Stimulated activated CD4-positive, alpha-beta T cell treated with anti-CD3 and anti-CD28 coated beads, Interleukin-1b, Interleukin-23, amount 100 ng/mL, for 48 hours (primary cell): Measurements from ENCODE around the gene FTO.

Experiments
- DNase-seq: peaks from one replicate; pipeline ENCODE4 v3.0.0-alpha.2; 2020

Gene FTO

DNA sequence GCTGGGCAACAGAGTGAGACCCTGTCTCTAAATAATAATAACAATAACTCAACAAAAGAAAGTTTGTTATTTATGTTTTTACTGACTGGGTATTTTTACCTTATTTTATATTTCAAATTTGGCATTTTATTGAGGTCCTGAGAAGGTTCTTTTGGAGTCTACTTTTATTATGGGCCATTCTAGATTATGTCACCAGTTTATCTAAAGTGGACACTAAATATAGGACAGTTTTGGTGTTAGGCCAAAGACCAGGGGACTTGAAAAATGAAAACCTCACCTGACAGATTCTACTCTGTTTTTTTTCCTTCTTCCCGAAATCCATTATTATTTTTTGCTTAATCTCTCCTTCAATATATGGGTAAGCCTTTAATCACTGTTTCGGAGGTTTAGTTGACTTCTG is 8.1 kb downstream of the FTO start:
- no peak for DNase-seq

DNA sequence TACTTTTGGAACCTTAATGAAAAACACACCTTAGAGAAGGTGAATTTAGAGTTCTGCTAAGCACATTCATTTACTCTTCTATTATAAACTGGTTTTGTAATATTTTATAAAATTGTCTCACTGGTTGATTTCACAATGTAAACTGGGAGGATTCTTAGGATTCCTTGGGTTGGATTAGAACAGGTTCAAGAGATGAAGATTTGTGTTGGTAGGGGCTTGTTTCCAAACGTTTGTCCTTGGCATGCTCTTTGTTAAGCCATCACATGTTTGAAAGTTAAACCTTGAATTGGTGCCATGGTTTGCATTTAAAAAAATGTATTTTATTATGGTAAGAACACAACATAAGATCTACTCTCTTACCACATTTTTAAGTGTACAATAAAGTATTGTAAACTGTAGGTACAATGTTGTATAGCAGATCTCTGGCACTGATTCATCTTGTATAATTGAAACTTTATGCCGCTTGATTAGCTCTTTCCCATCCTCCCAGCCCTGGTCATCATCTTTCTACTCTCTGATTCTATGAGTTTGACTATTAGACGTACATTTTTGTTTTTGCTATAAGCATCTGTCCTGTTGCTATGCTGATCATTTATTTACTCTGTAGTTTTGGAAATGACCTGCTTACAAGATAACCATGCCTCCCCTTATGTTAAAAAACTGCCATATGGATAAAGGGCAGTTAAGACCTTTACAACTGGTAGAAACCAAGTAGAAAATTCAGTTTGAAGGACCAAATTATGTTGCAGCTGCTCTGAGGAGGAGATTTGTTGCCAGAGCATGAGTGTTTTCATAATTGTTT is 9.6 kb downstream of the FTO start:
- DNase-seq, result no peak

DNA sequence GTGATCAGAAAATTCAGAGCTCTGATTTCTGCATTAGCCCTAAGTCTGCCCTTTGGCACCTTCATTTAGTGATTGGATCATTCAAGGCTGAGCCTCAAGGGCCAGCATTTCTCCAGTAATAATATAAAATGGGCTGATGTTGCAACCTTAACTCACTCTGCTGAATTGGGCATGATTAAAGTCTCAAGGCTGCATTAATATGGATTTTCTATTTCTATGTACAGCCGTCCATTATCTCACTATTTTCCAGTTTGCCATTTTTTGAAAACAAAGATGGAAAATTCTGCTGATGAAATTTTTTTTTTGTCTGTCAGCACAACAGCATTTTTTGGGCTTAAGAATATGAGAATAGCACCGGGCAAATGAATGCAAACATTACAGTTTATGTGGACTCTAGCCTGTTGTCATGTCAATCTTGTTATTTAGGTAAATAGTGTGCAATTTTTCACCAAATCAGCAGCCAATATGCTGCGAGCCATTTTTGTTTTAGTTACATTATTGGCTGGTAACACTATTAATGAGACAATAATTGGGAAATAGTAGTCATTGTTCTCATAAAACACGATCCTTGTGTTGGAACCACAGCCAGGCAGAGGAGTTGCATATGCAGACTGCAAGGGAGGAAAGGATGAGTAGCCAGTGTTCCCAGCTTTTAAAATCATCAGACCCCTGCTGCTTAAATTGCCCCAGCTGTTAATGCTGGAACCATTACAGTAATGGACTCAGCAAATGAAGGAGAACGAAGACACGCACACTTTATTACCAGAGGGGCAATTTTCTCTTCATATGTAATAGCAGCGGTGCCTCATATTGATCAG is 10.5 kb downstream of the FTO start:
- no peak for DNase-seq

DNA sequence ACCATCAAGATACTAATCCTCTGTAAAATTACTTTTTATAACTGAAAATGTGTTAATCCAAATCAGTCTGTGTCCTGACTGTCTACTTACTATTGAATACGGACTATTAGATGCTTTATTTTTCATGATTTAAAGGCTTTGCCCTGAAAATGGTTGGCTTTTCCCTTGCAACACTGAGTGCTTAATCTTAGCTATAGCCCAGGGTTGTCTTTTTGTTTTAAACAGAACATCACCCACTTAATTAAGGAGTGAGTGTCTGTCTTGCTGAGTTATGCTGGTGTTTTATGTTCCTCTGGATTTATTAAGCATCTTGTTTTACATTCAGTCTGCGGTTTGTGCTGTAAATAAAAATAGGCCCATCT is 11.0 kb downstream of the FTO start:
- DNase-seq, result no peak

DNA sequence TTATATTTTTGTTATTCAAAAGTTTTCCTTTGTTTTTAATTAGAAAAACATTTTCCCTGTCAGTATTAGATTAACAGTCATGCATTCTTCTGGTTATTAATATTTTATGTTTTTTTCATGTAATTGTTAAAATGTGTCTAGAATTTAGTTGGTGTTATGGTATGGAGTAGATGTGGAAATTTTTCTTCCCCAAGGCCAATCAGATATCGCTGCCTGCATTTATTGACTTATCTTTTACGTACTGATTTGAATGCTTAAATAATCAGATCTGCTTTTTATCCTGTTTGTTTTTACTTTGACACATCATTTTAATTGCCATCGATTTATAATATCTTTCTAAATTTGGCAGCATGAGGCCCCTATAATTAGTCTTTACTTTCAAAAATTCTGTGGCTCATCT is 13.6 kb downstream of the FTO start:
- no peak for DNase-seq

DNA sequence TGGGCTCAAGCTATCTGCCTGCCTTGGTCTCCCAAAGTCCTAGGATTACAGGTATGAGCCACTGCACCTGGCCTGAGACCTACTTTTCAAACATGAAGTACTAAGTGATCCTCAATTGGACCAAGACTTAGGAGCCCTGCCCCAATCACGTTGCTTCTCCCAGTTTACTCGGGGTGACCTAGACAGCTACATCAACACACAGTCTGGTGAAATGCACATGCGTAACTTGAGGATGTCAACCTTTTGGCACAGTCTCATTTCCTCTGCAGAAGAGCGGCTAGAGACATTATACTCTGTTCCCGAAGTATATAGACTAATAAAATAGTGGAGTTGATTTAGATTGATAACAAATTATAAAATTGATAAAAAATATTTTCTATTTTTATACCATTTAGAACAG is 17.1 kb downstream of the FTO start:
- DNase-seq, result no peak

DNA sequence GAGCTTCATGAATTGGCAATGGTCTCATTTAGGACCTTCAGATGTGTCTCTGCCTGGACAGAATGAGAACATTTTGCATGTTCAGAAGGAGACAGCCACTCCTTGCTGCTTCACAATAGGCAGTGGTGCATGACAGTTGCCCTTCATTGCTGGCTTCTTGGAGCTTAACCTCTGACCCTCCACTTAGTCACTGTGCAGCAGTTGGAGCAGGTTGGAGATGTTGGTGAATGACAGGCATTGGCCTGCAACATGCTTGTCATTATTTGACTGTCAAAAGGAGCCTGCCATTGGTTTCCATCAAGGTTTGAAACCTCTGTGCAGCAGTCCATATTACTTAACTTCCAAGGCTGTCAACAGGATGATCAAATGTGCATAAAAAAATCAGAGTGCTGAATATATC is 22.7 kb downstream of the FTO start:
- no peak for DNase-seq

DNA sequence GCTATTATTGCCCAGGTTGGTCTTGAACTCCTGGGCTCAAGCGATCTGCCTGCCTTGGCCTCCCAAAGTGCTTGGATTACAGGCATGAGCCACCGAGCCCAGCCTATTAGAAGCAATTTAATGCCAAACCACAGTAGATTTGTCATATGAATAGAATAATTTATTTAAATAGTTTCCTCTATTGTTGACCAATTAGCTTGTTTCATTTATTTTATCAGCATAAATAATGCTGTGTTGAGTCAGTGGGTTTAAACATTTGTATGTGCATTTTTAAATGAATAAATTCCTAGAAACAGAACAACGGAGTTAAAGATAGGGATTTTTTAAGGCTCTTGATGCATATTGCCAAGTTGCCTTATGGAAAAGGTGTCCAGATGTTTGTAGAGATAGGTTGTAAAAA is 26.7 kb downstream of the FTO start:
- DNase-seq, result no peak

DNA sequence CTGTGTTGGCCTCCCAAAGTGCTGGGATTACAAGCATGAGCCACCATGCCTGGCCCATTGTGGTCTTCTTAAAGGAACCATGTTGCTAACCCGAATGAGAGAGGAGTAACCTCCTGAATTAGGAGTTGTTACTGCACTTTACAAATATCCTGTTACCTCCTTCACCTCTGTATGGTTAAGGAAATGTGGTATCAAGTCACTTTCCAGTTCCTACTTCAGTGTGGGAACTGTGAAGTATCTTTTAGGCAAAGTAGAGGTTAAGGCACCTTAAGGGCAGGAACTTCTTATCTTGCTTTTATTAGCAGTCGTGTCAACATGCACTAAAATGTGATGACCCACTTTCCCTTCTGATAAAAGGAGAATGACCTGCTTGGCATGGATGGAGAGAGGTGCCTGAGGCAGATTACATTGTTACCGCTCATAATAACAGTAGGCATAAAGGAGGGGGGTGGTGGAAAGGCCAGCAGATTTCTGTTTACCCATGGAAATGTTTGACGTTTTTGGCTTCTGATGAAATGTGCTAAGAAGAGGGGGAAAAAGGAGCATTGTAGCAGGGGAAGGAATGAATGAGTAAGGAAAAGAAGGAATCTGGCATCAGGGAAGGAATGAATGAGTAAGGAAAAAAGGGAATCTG is 28.5 kb downstream of the FTO start:
- DNase-seq, result no peak

DNA sequence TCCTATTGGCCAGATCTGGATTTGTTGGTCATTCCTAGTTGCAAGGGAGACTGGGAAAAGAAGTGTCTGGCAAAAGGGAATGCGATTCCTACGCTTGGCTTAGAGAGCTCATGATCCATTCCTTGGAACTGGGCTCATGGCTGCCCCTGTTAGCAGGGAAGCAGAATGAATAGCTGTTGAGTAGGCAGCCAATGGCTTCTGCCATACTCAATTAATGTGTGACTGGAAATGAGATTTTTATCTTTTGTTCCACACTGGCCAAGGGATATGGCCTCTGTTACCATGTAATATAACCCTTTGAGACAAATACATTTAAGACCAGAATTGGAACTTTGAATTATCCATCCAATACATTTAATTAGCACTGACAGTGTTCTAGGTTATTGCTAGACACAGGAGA is 31.0 kb downstream of the FTO start:
- DNase-seq, result no peak

DNA sequence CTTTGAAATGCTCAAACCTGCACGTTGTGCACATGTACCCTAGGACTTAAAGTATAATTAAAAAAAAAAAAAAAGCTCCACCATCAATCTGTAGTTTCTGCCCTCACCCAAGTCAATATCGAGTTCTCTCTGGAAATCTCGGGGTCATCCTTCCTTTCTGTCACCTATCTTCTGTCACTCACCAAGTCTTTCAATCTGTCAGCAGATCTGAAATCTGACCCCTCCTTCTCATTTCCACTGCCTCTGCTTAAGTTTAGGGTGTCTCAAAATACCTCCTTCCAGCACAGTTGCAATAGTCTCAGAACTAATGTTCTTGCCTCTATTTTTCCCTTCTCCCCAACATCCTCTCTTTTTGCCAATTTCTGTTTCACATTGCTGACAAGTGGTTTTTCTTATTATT is 32.3 kb downstream of the FTO start:
- DNase-seq, result no peak

DNA sequence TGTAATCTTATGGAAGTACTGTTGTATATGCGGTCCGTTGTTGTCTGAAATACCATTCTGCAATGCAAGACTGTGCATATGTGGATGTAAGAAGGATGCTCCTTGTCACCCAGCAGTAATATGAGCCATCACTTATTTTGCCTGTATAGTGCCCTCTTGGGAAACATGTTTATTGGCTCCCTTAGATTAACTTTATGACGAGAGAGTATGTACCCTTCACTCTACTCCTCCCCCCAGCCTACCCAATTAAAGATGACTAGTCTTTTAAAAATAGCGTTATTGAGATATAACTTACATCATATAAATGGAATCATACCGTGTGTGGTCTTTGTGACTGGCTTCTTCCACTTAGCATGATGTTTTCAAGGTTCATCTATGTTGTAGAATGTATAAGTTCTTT is 33.6 kb downstream of the FTO start:
- no peak for DNase-seq

DNA sequence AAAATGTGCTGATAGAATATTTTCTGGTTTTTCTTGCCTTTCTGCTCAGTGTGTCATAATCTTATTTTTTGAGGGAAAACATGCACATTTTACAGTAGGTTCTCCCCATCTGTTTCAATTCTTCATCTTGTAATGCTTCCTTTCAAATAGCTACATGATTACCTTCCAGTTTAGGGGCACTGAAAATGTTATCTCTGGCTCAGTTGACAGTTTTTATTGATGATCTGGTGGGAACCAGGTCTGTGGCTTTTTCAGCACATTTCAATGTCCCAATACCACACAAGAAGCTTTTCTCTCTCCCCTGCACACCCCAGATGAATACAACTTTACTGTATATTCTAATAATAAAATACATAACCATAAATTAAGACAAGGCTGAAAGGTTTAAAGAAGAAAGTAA is 36.5 kb downstream of the FTO start:
- no peak for DNase-seq

DNA sequence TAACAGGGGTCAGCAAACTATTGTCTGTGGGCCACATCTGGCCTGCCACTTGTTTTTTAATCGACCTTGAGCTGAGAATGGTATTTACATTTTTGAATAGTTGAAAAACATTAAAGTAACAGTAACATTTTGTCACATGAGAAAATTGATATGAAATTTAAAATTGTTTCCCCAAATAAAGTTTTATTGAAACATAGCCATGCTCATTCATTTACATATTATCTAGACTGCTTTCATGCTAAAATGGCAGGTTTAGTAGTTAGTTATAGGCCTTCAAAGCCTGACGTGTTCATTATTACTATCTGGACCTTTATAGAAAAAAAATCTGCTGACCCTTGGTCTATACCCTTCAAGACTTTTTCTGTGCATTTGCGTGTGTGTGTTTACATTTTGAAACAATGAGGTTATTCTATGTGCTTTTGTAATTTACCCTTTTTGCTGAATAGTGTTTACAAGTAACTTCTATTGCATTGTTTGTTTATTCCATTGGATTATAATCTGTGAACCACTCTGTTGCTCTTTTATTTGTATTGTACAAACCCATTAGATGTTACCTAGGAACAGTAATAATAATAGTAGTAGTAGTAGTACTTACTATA is 37.1 kb downstream of the FTO start:
- no peak for DNase-seq

DNA sequence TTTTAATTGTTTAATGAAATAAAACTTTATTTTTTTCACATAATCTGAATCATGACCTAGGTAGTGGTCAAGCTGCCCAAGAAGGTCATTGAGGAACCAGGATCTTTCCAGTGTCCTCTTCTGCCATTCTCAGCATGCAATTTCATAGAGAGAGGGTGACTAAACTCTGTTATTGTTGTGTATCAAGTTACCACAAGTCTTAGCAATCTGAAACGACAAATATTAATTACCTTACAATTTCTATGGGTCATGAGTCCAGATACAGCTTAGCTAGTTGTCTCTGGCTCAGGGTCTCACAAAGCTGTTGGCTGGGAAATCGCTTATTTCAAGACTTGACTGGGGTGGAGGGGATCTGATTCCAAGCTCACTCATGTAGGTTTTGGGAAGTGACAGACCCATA is 37.6 kb downstream of the FTO start:
- DNase-seq, result no peak

DNA sequence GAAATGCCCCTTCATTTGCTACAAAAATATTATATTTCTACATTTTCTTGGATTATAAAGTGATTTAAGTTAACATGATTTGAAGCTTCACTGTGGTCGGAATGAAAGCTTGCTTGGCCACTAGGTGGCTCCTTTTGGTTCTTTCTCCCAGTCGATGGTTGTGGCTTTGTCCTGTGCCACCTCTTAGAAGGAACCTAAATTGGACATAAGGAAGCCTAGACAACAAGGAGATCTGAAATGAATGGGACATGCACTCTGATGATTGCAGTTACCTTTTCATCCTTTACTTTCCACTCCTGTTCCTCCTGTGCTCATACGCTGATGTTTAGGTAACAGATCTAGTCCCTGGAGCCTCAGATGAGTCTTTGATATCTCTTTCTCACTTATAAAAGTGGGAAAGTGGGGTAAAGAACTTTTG is 39.2 kb downstream of the FTO start:
- DNase-seq, result peak; percentile 6

DNA sequence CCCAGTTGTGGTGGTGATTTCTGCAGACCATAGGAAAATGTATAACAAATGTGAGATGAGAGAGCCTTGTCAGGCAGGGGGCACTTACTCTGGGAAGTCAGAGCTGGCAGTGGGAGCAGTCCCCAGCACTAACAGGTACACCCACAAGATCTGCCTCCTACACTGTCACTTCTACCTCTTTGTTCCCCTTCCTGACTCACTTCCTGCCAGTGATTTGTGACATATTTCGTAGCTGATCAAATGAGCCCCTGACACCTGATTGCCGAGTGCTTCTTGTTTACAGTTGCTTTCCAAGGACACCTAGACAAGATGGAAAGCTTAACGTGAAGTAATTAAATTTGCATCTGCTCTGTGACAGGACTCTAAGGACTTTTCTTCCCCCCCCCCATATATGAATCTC is 40.5 kb downstream of the FTO start:
- peak; percentile 8 for DNase-seq

DNA sequence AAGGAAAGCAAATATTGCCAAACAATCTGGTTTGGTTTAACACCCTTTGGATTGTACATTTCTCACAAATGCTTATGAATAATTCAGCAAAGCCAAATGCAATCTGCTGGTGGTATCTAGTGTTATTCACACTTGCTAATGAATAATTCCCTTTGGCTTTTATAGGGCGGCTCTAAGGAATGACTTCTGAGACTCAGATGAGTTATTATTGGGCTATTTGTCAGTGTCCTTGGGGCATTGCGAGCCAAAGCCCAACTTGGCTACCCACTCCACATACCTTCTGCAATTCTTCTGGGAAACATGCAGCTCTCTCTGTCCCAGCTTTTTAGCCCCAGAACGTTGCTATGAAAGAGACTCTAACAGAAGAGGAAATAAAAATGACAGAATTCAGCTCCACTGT is 41.1 kb downstream of the FTO start:
- no peak for DNase-seq

DNA sequence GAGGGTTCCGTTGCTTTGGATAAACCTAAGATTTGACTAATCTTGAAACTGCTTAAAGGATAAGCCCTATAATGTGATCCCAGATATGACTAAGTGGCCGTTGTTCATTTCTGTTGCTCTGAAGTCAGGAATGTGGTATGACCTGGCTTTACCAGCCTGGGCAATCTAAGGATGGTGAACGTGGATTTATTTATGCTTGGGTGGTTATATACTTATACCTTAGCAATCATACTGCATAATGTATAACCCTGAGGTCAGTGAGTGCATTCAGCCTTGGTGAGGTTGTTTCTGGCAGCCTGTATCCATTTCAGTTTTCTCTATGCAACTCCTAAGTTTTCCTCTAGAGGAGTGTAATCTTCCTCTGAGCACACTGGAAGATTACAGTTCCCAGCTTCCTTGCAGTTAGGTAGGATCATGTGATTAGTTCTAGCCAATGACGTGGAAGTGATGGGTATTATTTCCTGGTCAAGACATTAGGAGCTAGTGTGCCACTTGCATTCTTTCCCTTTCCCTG is 41.9 kb downstream of the FTO start:
- DNase-seq, result no peak

DNA sequence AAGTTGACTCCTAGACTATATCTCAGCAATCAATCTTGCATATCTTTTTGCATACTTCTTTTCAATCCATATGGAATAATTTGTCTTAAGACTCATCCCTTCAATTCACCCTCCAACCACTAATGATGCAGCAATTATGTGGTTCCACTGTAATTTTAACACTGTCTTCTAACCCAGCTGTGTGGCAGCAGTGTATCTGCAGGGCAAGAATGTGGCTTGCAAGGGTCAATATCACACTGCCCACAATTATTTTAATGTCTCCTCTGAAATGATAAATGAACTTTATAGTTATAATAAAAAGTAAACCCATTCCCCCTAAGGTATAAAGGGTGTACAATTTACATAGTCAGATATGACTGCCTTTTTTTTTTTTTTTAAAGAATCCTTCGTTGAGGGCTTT is 48.6 kb downstream of the FTO start:
- DNase-seq, result no peak

DNA sequence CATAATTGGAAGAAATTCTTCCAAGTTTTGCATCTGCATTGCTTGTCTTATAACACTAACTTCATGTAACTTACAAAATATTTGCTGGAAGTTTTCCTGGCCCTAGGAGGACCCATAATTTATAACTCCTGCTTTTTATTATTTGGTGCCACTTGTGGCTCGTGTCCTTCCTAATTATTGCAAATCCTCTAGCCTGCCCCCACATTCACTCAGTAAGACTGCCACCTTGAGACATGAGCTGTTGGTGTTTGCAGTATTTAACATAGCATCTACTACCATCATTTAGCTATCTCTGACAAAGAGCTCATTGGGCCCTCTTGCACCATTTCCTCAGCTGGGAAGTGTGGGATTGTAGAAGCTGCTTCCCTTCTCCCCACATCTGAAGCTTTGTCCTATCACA is 49.5 kb downstream of the FTO start:
- DNase-seq, result no peak

DNA sequence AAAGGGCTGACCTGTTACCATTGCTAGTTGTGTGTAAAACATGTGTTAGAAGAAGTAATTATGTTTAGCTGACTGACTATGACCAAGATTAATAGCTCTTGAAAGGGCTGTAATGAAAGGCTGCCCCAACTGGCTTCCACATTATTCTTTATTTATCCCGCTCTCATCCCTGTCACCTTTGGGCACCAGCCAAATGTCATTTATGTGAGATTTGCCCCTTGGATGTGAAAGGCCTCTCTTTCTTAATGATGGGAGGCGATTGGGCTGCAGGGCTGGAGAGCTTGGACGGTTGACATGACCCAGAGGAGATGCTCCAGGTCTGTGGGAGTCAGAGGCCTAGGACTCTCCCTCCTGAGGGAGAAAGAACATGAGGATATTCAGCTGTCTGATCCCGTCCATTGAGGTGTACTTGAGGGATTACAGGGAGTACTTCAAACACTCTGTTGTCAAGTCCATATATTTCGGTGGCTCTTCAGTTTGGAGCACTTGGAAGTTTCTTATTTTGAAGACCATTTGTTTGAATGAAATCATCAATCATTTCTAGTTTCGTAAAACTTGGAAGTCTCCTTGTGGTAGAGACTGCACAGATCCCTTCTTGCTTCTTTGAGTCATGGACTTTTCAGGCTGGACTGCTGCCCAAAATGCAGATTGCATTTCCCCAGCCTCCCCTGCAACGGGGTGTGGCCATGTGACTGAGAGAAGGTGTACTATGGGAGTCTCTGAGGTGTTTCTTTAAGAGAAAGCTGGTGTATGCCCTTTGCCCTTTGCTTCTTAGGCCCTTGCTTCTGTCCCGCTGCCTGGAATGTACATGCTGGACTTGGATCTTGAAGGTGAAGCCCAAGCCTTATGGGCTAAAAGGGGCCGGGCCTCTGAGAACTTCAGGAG is 51.3 kb downstream of the FTO start:
- DNase-seq, result no peak
